Measurements from ENCODE around the gene RNF214.

GRCh38 chr11:117229411-117229810 lies 3.1 kb upstream of the RNF214 start:
- no peak for TF ChIP-seq CTCF (IDR thresholded peaks at IDR 0.05)
- no peak for TF ChIP-seq POLR2A (IDR thresholded peaks at IDR 0.05)
